Gastroesophageal sphincter (tissue), 3 donors: ENCODE data around the gene DCC.

Experiments used
- EP300 ChIP-seq: sonication (generic); formaldehyde crosslinking; IDR thresholded peaks from one replicate; pipeline ENCODE4 v1.6.1; 2017; ENCODE audit warnings: antibody characterized with exemption, mild to moderate bottlenecking
- POLR2A ChIP-seq, 2 donors: fragments of 450-650 bp; IDR thresholded peaks; one replicate each; pipeline ENCODE4 v1.6.1; 2017; ENCODE audit warnings: antibody characterized with exemption in 2 of 2, mild to moderate bottlenecking in 2 of 2, moderate library complexity in 1 of 2
- POLR2AphosphoS5 ChIP-seq: sonication (generic); formaldehyde crosslinking; IDR thresholded peaks from one replicate; pipeline ENCODE4 v1.6.1; 2017; ENCODE audit warnings: antibody characterized with exemption
- TF ChIP-seq, protein P1 (sequence below), 4 experiments: fragments of 200-600 bp in 2 of 4; fragments of 450-650 bp in 2 of 4; sonication (generic) in 1 of 4; IDR thresholded peaks; one replicate each; pipeline ENCODE4 v1.5.1; 2017 to 2019; ENCODE audit warnings: antibody characterized with exemption in 4 of 4, mild to moderate bottlenecking in 2 of 4, moderate library complexity in 2 of 4

DNA sequence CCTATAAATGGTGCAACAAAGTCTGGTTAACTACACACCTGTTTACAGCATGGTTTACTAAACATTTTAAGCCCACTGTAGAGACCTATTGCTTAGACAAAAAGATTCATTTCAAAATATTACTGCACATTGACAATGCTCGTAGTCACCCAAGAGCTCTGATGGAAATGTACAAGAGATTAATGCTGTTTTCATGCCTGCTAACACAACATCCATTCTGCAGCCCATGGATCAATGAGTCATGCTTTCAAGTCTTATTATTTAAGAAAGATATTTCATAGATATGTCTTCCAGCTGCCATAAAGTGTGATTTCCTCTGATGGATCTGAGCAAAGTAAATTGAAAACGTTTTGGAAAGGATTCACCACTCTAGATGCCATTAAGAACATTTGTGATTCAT is 1103.3 kb downstream of the DCC start:
- no peak for TF ChIP-seq POLR2A (IDR thresholded peaks at IDR 0.05)
- TF ChIP-seq, protein P1, sequence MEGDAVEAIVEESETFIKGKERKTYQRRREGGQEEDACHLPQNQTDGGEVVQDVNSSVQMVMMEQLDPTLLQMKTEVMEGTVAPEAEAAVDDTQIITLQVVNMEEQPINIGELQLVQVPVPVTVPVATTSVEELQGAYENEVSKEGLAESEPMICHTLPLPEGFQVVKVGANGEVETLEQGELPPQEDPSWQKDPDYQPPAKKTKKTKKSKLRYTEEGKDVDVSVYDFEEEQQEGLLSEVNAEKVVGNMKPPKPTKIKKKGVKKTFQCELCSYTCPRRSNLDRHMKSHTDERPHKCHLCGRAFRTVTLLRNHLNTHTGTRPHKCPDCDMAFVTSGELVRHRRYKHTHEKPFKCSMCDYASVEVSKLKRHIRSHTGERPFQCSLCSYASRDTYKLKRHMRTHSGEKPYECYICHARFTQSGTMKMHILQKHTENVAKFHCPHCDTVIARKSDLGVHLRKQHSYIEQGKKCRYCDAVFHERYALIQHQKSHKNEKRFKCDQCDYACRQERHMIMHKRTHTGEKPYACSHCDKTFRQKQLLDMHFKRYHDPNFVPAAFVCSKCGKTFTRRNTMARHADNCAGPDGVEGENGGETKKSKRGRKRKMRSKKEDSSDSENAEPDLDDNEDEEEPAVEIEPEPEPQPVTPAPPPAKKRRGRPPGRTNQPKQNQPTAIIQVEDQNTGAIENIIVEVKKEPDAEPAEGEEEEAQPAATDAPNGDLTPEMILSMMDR (IDR thresholded peaks at IDR 0.05): no peak
- no peak for TF ChIP-seq POLR2AphosphoS5
- TF ChIP-seq EP300: no peak
